ENCODE data around the gene GAK. TPM values are rescaled to one million over a fixed set of nuclear protein-coding genes. Genes with fewer than 3 reads are reported as not detected.

GAK gene
- total and polyA plus RNA-seq, 2 of the 13 experiments (the other 11 are each of a cell fraction or from before 2014, with no cell fraction given) = 17.5 to 44.3 TPM

DNA sequence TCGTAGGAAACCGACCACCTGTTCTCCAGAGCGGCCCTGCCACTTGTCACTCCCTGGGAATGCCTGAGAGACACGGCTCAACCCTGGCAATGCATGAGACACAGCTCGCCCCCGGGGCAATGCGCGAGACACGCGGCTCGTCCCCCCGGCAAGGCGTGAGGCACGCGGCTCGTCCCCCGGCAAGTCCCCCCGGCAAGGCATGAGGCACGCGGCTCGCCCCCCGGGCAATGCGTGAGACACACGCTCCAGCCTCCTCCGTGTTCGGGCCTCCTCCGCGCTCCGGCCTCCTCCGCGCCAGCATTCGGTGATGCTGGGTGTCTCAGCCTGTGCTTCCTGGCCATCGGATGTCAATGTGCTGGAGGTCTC, 78.7 kb downstream of the GAK start:
- H3K36me3 ChIP-seq (replicated peaks in 1 of 2; ENCODE audit: control insufficient read depth in 1 of 2, insufficient read depth in 2 of 2, low read length in 2 of 2) = peaks cover 9 to 29% of the 10 kb centered on the region in 2 experiments; a peak in 4 of 5 replicates

More for the DNA sequence above, 78.7 kb downstream of the GAK start:
- CTCF ChIA-PET (ENCODE audit: low intra/inter-chr PET ratio, low total read pairs) = no interaction called here
- intact Hi-C loops (cut with micrococcal nuclease; ENCODE audit: unreplicated experiment) = no loop called here
- no peak for FAIRE-seq
- Histone ChIP-seq H4K20me1 (ENCODE audit: insufficient read depth, low read length) (no peaks in the 10 kb centered on the region), H3K27ac (ENCODE audit: extremely low read length, insufficient read depth, low read length) (no peak overlapping the region), H3K9me3 (ENCODE audit: low read length) (no peaks in the 10 kb centered on the region), H3K4me2 (ENCODE audit: low read depth, low read length) (no peak overlapping the region), H3K4me1 (ENCODE audit: insufficient read depth, low read length) (no peaks in the 10 kb centered on the region), H3K4me3 (replicated peaks in 1 of 3; ENCODE audit: insufficient read depth in 1 of 3, low read depth in 2 of 3, low read length in 3 of 3) (no peak overlapping the region), H3K9ac (ENCODE audit: insufficient read depth, low read depth, low read length) (no peak overlapping the region), H2AFZ (ENCODE audit: low read length) (no peak overlapping the region), H3K79me2 (ENCODE audit: insufficient read depth, low read length) (no peaks in the 10 kb centered on the region), H3K27me3 (ENCODE audit: control insufficient read depth in 1 of 2, insufficient read depth in 2 of 2, low read length in 2 of 2) (no peaks in the 10 kb centered on the region)
- TF ChIP-seq, protein P1, sequence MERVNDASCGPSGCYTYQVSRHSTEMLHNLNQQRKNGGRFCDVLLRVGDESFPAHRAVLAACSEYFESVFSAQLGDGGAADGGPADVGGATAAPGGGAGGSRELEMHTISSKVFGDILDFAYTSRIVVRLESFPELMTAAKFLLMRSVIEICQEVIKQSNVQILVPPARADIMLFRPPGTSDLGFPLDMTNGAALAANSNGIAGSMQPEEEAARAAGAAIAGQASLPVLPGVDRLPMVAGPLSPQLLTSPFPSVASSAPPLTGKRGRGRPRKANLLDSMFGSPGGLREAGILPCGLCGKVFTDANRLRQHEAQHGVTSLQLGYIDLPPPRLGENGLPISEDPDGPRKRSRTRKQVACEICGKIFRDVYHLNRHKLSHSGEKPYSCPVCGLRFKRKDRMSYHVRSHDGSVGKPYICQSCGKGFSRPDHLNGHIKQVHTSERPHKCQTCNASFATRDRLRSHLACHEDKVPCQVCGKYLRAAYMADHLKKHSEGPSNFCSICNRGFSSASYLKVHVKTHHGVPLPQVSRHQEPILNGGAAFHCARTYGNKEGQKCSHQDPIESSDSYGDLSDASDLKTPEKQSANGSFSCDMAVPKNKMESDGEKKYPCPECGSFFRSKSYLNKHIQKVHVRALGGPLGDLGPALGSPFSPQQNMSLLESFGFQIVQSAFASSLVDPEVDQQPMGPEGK (CRISPR knock-in tag; IDR thresholded peaks at IDR 0.05) = no peak
- TF ChIP-seq SP4 (CRISPR knock-in tag; IDR thresholded peaks at IDR 0.05) (no peak), ZNF510 (CRISPR knock-in tag; IDR thresholded peaks at IDR 0.05; ENCODE audit: low read depth) (no peak), PLRG1 (conservative IDR thresholded peaks at IDR 0.05) (no peak), ELF3 (CRISPR knock-in tag; IDR thresholded peaks at IDR 0.05) (no peak), HOXD1 (CRISPR knock-in tag; IDR thresholded peaks at IDR 0.05) (no peak), ZNF615 (CRISPR knock-in tag; IDR thresholded peaks at IDR 0.05; ENCODE audit: borderline replicate concordance) (no peak), SP5 (CRISPR knock-in tag; IDR thresholded peaks at IDR 0.05; ENCODE audit: borderline replicate concordance, low read depth) (no peak), EP300 (IDR thresholded peaks at IDR 0.05; ENCODE audit: low read depth in 2 of 2, low read length in 2 of 2) (no peak), EP300 (CRISPR knock-in tag; IDR thresholded peaks at IDR 0.05; ENCODE audit: borderline replicate concordance) (no peak)
- TF ChIP-seq, protein P2, sequence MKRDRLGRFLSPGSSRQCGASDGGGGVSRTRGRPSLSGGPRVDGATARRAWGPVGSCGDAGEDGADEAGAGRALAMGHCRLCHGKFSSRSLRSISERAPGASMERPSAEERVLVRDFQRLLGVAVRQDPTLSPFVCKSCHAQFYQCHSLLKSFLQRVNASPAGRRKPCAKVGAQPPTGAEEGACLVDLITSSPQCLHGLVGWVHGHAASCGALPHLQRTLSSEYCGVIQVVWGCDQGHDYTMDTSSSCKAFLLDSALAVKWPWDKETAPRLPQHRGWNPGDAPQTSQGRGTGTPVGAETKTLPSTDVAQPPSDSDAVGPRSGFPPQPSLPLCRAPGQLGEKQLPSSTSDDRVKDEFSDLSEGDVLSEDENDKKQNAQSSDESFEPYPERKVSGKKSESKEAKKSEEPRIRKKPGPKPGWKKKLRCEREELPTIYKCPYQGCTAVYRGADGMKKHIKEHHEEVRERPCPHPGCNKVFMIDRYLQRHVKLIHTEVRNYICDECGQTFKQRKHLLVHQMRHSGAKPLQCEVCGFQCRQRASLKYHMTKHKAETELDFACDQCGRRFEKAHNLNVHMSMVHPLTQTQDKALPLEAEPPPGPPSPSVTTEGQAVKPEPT (CRISPR knock-in tag; IDR thresholded peaks at IDR 0.05; ENCODE audit: low read depth) = no peak
- TF ChIP-seq, protein P3, sequence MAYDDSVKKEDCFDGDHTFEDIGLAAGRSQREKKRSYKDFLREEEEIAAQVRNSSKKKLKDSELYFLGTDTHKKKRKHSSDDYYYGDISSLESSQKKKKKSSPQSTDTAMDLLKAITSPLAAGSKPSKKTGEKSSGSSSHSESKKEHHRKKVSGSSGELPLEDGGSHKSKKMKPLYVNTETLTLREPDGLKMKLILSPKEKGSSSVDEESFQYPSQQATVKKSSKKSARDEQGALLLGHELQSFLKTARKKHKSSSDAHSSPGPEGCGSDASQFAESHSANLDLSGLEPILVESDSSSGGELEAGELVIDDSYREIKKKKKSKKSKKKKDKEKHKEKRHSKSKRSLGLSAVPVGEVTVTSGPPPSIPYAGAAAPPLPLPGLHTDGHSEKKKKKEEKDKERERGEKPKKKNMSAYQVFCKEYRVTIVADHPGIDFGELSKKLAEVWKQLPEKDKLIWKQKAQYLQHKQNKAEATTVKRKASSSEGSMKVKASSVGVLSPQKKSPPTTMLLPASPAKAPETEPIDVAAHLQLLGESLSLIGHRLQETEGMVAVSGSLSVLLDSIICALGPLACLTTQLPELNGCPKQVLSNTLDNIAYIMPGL (CRISPR knock-in tag; IDR thresholded peaks at IDR 0.05; ENCODE audit: borderline replicate concordance in 1 of 2, low read depth in 1 of 2) = no peak
- TF ChIP-seq, protein P4, sequence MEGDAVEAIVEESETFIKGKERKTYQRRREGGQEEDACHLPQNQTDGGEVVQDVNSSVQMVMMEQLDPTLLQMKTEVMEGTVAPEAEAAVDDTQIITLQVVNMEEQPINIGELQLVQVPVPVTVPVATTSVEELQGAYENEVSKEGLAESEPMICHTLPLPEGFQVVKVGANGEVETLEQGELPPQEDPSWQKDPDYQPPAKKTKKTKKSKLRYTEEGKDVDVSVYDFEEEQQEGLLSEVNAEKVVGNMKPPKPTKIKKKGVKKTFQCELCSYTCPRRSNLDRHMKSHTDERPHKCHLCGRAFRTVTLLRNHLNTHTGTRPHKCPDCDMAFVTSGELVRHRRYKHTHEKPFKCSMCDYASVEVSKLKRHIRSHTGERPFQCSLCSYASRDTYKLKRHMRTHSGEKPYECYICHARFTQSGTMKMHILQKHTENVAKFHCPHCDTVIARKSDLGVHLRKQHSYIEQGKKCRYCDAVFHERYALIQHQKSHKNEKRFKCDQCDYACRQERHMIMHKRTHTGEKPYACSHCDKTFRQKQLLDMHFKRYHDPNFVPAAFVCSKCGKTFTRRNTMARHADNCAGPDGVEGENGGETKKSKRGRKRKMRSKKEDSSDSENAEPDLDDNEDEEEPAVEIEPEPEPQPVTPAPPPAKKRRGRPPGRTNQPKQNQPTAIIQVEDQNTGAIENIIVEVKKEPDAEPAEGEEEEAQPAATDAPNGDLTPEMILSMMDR (CRISPR knock-in tag; IDR thresholded peaks at IDR 0.05) = no peak
- BruUV-seq (replicated peaks) = no TSS peak
- DNase-seq (ENCODE audit: low spot score) = no peak
- in situ Hi-C loops (cut with HindIII; ENCODE audit: extremely low pct_ligation_motif_present, low pct_unique_long_range_greater_than_20kb) = no loop called here
- ATAC-seq = no peak
- POLR2A ChIA-PET = no interaction called here
- 94% methylated on average over 21 of the region's 33 CpGs for WGBS (ENCODE audit: low lambda C conversion rate)
